Mesodermal cell (in vitro differentiated cells): Measurements from ENCODE around the gene MMP14. TPM values are rescaled to one million over a fixed set of nuclear protein-coding genes. Genes with fewer than 3 reads are reported as not detected.
"Not testable (repeated sequence)": the region's sequence is repeated elsewhere in the genome, so short reads cannot be mapped to it uniquely, and the experiment has no call there.

ENCODE experiments used
- H3K27ac ChIP-seq: 2 replicates; pipeline ENCODE4 v1.7.0; 2013; ENCODE audit warnings: mild to moderate bottlenecking, low read depth, low read length, moderate library complexity; ENCODE audit not compliant: severe bottlenecking
- H3K36me3 ChIP-seq: 2 replicates; pipeline ENCODE4 v1.7.1; 2013; ENCODE audit warnings: mild to moderate bottlenecking, low read length, moderate library complexity; ENCODE audit not compliant: control insufficient read depth, insufficient read depth
- H3K4me1 ChIP-seq: one replicate; pipeline ENCODE4 v1.7.1; 2013; ENCODE audit warnings: mild to moderate bottlenecking, low read length; ENCODE audit not compliant: insufficient read depth, control insufficient read depth, poor library complexity, severe bottlenecking
- H3K4me3 ChIP-seq: 2 replicates; pipeline ENCODE4 v1.7.0; 2013; ENCODE audit warnings: low read length, control low read depth, mild to moderate bottlenecking; ENCODE audit not compliant: insufficient read depth, poor library complexity, severe bottlenecking; ENCODE audit errors: extremely low read depth
- H3K9me3 ChIP-seq: 2 replicates; pipeline ENCODE4 v1.7.1; 2013; ENCODE audit warnings: mild to moderate bottlenecking, low read length, moderate library complexity; ENCODE audit not compliant: control insufficient read depth
- WGBS, 2 experiments: methylation state at CpG; one replicate each; pipeline ENCODE4 v1.1.5; 2013; ENCODE audit warnings: missing lambda C conversion rate in 2 of 2; ENCODE audit not compliant: insufficient coverage in 2 of 2; 5-methylcytosine and 5-hydroxymethylcytosine counted together
- polyA plus RNA-seq, 2 experiments: library from polyadenylated mRNA; stranded (reverse); fragments of 50-300 nt; gene quantifications; one replicate each; pipeline ENCODE4 v1.2.3, GENCODE V29; 2013

Gene MMP14
- polyA plus RNA-seq (2013, experiment 1 of 2): 340 TPM
- polyA plus RNA-seq (2013, experiment 2 of 2): 281 TPM

- peaks cover 31% of the 10 kb centered on the region for H3K4me1 ChIP-seq
- WGBS, 2 experiments: 0 to 1% methylated on average over 36 to 39 of the region's 46 CpGs
- peak within 1 kb of the TSS; percentile 92 for H3K4me3 ChIP-seq
- peaks cover 75% of the 10 kb centered on the region for H3K36me3 ChIP-seq
- H3K9me3 ChIP-seq: no peaks in the 10 kb centered on the region
- H3K27ac ChIP-seq: peak within 1 kb of the TSS; percentile 86
Measured at GRCh38 chr14:22836301-22837113, at the start of gene MMP14. TSS of gene MMP14 (plus strand) at chr14:22836585. CDS start at chr14:22836818, 233 bp downstream.

- peaks cover 18% of the 10 kb centered on the region for H3K4me1 ChIP-seq
- 100% methylated on average over 3 of the region's 4 CpGs for WGBS, 2 experiments
- no peak overlapping the region for H3K4me3 ChIP-seq
- H3K36me3 ChIP-seq: no peaks in the 10 kb centered on the region
- no peak overlapping the region for H3K27ac ChIP-seq
- no peaks in the 10 kb centered on the region for H3K9me3 ChIP-seq
Measured at GRCh38 chr14:22786685-22787084, 49.7 kb upstream of the MMP14 start.

GRCh38 chr14:22791301-22791700 lies 45.1 kb upstream of the MMP14 start:
- Histone ChIP-seq H3K9me3 (no peaks in the 10 kb centered on the region), H3K27ac (peak overlapping the region; percentile 49)
- WGBS, 2 experiments: 81 to 88% methylated on average over 2 to 3 of the region's 3 CpGs

GRCh38 chr14:22792158-22792557 lies 44.2 kb upstream of the MMP14 start:
- no peak overlapping the region for H3K4me3 ChIP-seq
- H3K36me3 ChIP-seq: no peaks in the 10 kb centered on the region
- peaks cover 21% of the 10 kb centered on the region for H3K4me1 ChIP-seq
- H3K9me3 ChIP-seq: no peaks in the 10 kb centered on the region
- 90 to 94% methylated on average over 2 of the region's 2 CpGs for WGBS, 2 experiments
- H3K27ac ChIP-seq: no peak overlapping the region

More at GRCh38 chr14:22791301-22791700, 45.1 kb upstream of the MMP14 start:
- Histone ChIP-seq H3K4me3 (no peak overlapping the region), H3K36me3 (no peaks in the 10 kb centered on the region), H3K4me1 (peaks cover 13% of the 10 kb centered on the region)

- WGBS, 2 experiments: 91% methylated on average over 3 of the region's 5 CpGs
- not testable (repeated sequence) for H3K9me3 ChIP-seq, H3K4me3 ChIP-seq, H3K36me3 ChIP-seq, H3K27ac ChIP-seq
- H3K4me1 ChIP-seq: peaks cover 25% of the 10 kb centered on the region
Measured at GRCh38 chr14:22793550-22793949, 42.8 kb upstream of the MMP14 start.

GRCh38 chr14:22793976-22794375 lies 42.4 kb upstream of the MMP14 start:
- Histone ChIP-seq H3K36me3 (no peaks in the 10 kb centered on the region), H3K4me3 (no peak overlapping the region), H3K27ac (no peak overlapping the region), H3K9me3 (no peaks in the 10 kb centered on the region), H3K4me1 (peaks cover 25% of the 10 kb centered on the region)
- WGBS, 2 experiments: 50 to 63% methylated on average over 2 to 3 of the region's 5 CpGs

- WGBS, 2 experiments: 92 to 98% methylated on average over 6 to 7 of the region's 7 CpGs
- Histone ChIP-seq H3K4me1 (peaks cover 25% of the 10 kb centered on the region), H3K4me3 (no peak overlapping the region), H3K27ac (no peak overlapping the region), H3K36me3 (no peaks in the 10 kb centered on the region), H3K9me3 (no peaks in the 10 kb centered on the region)
Measured at GRCh38 chr14:22794551-22794951, 41.8 kb upstream of the MMP14 start.

GRCh38 chr14:22796087-22796707 lies 40.2 kb upstream of the MMP14 start:
- no peaks in the 10 kb centered on the region for H3K36me3 ChIP-seq
- H3K4me1 ChIP-seq: peaks cover 17% of the 10 kb centered on the region
- 65 to 77% methylated on average over 5 of the region's 5 CpGs for WGBS, 2 experiments
- no peak overlapping the region for H3K4me3 ChIP-seq
- H3K27ac ChIP-seq: no peak overlapping the region
- no peaks in the 10 kb centered on the region for H3K9me3 ChIP-seq

- H3K4me1 ChIP-seq: peaks cover 14% of the 10 kb centered on the region
- H3K36me3 ChIP-seq: no peaks in the 10 kb centered on the region
- 59 to 71% methylated on average over 2 of the region's 5 CpGs for WGBS, 2 experiments
- no peak overlapping the region for H3K4me3 ChIP-seq
- no peak overlapping the region for H3K27ac ChIP-seq
- H3K9me3 ChIP-seq: no peaks in the 10 kb centered on the region
Measured at GRCh38 chr14:22797017-22797917, 39.1 kb upstream of the MMP14 start.

- Histone ChIP-seq H3K27ac (no peak overlapping the region), H3K36me3 (no peaks in the 10 kb centered on the region), H3K9me3 (no peaks in the 10 kb centered on the region), H3K4me1 (peaks cover 14% of the 10 kb centered on the region), H3K4me3 (no peak overlapping the region)
- WGBS, 2 experiments: 74 to 87% methylated on average over 2 of the region's 2 CpGs
Measured at GRCh38 chr14:22798528-22798927, 37.9 kb upstream of the MMP14 start.
